DOHH2 (cell line): ENCODE data around the gene FRK.

ENCODE experiments used
- CTCF ChIP-seq: fragments of 200-600 bp; sonication (generic); IDR thresholded peaks from one replicate; pipeline ENCODE4 v1.5.1; 2014; ENCODE audit warnings: antibody characterized with exemption, mild to moderate bottlenecking, low read depth, low read length; ENCODE audit not compliant: poor library complexity, severe bottlenecking
- EZH2phosphoT487 ChIP-seq: fragments of 200-600 bp; sonication (generic); IDR thresholded peaks from 2 replicates; pipeline ENCODE4 v1.6.1; 2017; ENCODE audit warnings: borderline replicate concordance, mild to moderate bottlenecking, antibody characterized with exemption, low read length, moderate library complexity, mixed read lengths

GRCh38 chr6:116108836-116109235 is 48.1 kb upstream of the FRK start:
- TF ChIP-seq CTCF = no peak
- no peak for TF ChIP-seq EZH2phosphoT487
